ENCODE measurements around the gene PELI2.

DNA sequence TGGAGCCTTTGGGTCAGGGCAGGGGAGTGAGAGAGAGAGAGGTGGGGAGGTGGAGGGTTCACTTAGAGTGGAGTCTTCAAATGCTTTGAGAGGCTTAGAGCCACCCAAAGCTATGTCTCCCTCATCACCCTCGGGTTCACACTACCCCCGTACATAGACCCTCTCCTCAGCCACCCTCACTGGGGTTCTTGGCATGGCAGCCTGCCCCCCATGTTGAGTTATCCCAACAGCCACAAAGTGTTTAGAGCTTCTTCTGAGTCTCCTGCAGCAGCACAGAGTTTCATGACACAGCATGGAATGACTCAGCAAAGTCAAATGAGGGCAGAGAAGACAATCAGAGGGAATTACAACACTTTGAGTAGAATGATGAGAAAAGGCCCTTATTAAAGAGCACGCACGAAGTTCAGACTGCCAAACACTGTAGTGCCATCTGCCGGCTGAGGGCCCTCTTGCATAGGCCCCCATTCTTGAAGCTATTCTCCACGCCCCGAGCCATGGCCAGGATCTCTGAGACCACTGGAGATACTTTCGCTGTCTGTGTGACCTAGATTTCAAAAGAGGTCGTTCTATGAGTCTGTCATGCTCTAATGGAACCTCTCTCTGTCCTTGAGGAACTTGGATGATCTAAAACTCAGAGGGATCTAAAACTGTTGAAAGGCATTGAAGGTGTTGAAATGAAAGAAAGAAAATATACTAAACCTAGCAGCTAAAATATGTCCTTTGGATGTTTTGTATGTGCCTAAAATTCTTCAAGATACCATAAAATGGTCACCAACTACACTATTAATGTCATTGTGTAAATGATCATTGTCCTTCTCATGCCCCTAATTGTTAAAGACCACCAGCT lies 221.9 kb downstream of the PELI2 start:
- TF ChIP-seq, protein P1, sequence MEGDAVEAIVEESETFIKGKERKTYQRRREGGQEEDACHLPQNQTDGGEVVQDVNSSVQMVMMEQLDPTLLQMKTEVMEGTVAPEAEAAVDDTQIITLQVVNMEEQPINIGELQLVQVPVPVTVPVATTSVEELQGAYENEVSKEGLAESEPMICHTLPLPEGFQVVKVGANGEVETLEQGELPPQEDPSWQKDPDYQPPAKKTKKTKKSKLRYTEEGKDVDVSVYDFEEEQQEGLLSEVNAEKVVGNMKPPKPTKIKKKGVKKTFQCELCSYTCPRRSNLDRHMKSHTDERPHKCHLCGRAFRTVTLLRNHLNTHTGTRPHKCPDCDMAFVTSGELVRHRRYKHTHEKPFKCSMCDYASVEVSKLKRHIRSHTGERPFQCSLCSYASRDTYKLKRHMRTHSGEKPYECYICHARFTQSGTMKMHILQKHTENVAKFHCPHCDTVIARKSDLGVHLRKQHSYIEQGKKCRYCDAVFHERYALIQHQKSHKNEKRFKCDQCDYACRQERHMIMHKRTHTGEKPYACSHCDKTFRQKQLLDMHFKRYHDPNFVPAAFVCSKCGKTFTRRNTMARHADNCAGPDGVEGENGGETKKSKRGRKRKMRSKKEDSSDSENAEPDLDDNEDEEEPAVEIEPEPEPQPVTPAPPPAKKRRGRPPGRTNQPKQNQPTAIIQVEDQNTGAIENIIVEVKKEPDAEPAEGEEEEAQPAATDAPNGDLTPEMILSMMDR (IDR thresholded peaks at IDR 0.05): peak; percentile 65 to 92 (median 82)
- TF ChIP-seq POLR2A (IDR thresholded peaks at IDR 0.05): no peak
